Body of pancreas (tissue), 4 donors: ENCODE measurements around the gene PFKL.

Source experiments
- CTCF ChIP-seq, 7 experiments: fragments of 450-650 bp in 4 of 7; fragments of 200-600 bp in 3 of 7; sonication (generic) in 3 of 7; IDR thresholded peaks; one replicate each; pipeline ENCODE4 v1.5.1; 2016 to 2019; ENCODE audit warnings: antibody characterized with exemption in 7 of 7
- POLR2A ChIP-seq, 3 donors: fragments of 450-650 bp; IDR thresholded peaks; one replicate each; pipeline ENCODE4 v1.6.1; 2016; ENCODE audit warnings: antibody characterized with exemption in 3 of 3, mild to moderate bottlenecking in 2 of 3

GRCh38 chr21:44317241-44317782 lies 17.5 kb downstream of the PFKL start:
- TF ChIP-seq POLR2A (IDR thresholded peaks at IDR 0.05) (no peak), CTCF (IDR thresholded peaks at IDR 0.05) (no peak)
